Measurements from ENCODE around the gene MCHR2.

The MCHR2 gene

GRCh38 chr6:99997141-99997540 lies 3.1 kb upstream of the MCHR2 start:
- H3K9ac ChIP-seq (ENCODE audit: low read length), result no peak overlapping the region
- H3K36me3 ChIP-seq (replicated peaks; ENCODE audit: insufficient read depth, low read length), result no peaks in the 10 kb centered on the region
- no peaks in the 10 kb centered on the region for H3F3A ChIP-seq (ENCODE audit: insufficient read depth, low read length)
- TF ChIP-seq EZH2phosphoT487 (IDR thresholded peaks at IDR 0.05; ENCODE audit: low read length) (no peak), CTCF (IDR thresholded peaks at IDR 0.05; ENCODE audit: low read length) (no peak), EZH2 (optimal IDR thresholded peaks at IDR 0.05; ENCODE audit: low read depth, low read length) (no peak)
- H4K20me1 ChIP-seq (ENCODE audit: insufficient read depth, low read length), result no peaks in the 10 kb centered on the region
- no peak overlapping the region for H2AFZ ChIP-seq (ENCODE audit: low read length)
- no peak for DNase-seq
- H3K4me1 ChIP-seq (ENCODE audit: low read length), result no peaks in the 10 kb centered on the region
- H3K79me2 ChIP-seq (ENCODE audit: low read length), result no peaks in the 10 kb centered on the region
- H3K4me3 ChIP-seq (ENCODE audit: low read length), result no peak overlapping the region
- no peak overlapping the region for H3K4me2 ChIP-seq (ENCODE audit: low read depth, low read length)
- no peaks in the 10 kb centered on the region for H3K9me3 ChIP-seq (replicated peaks; ENCODE audit: insufficient read depth, low read length)
- H3K9me2 ChIP-seq (replicated peaks; ENCODE audit: insufficient read depth, low read length), result no peaks in the 10 kb centered on the region
- H3K27me3 ChIP-seq (replicated peaks; ENCODE audit: insufficient read depth, low read length), result no peaks in the 10 kb centered on the region
- no peak overlapping the region for H3K27ac ChIP-seq (ENCODE audit: low read length)

- no peaks in the 10 kb centered on the region for H3K36me3 ChIP-seq (replicated peaks; ENCODE audit: insufficient read depth, low read length)
- H3K9me3 ChIP-seq (replicated peaks; ENCODE audit: insufficient read depth, low read length), result no peaks in the 10 kb centered on the region
- TF ChIP-seq CTCF (IDR thresholded peaks at IDR 0.05; ENCODE audit: low read length) (no peak), EZH2phosphoT487 (IDR thresholded peaks at IDR 0.05; ENCODE audit: low read length) (no peak), EZH2 (optimal IDR thresholded peaks at IDR 0.05; ENCODE audit: low read depth, low read length) (no peak)
- H3K79me2 ChIP-seq (ENCODE audit: low read length), result no peaks in the 10 kb centered on the region
- H3K4me2 ChIP-seq (ENCODE audit: low read depth, low read length), result no peak overlapping the region
- no peaks in the 10 kb centered on the region for H3K9me2 ChIP-seq (replicated peaks; ENCODE audit: insufficient read depth, low read length)
- H3K27ac ChIP-seq (ENCODE audit: low read length), result no peak overlapping the region
- H3F3A ChIP-seq (ENCODE audit: insufficient read depth, low read length), result no peaks in the 10 kb centered on the region
- H4K20me1 ChIP-seq (ENCODE audit: insufficient read depth, low read length), result no peaks in the 10 kb centered on the region
- H3K4me1 ChIP-seq (ENCODE audit: low read length), result no peaks in the 10 kb centered on the region
- H2AFZ ChIP-seq (ENCODE audit: low read length), result no peak overlapping the region
- H3K9ac ChIP-seq (ENCODE audit: low read length), result no peak overlapping the region
- H3K27me3 ChIP-seq (replicated peaks; ENCODE audit: insufficient read depth, low read length), result no peaks in the 10 kb centered on the region
- DNase-seq, result no peak
- no peak overlapping the region for H3K4me3 ChIP-seq (ENCODE audit: low read length)
These were observed 1.9 kb upstream of the MCHR2 start for GRCh38 chr6:99995916-99996315.

- H3K9ac ChIP-seq (ENCODE audit: low read length), result no peak overlapping the region
- H3K36me3 ChIP-seq (replicated peaks; ENCODE audit: insufficient read depth, low read length), result no peaks in the 10 kb centered on the region
- no peaks in the 10 kb centered on the region for H3K4me1 ChIP-seq (ENCODE audit: low read length)
- H3K4me2 ChIP-seq (ENCODE audit: low read depth, low read length), result no peak overlapping the region
- no peaks in the 10 kb centered on the region for H3K9me3 ChIP-seq (replicated peaks; ENCODE audit: insufficient read depth, low read length)
- no peak overlapping the region for H3K4me3 ChIP-seq (ENCODE audit: low read length)
- no peak overlapping the region for H2AFZ ChIP-seq (ENCODE audit: low read length)
- H3K27ac ChIP-seq (ENCODE audit: low read length), result no peak overlapping the region
- TF ChIP-seq CTCF (IDR thresholded peaks at IDR 0.05; ENCODE audit: low read length) (no peak), EZH2phosphoT487 (IDR thresholded peaks at IDR 0.05; ENCODE audit: low read length) (no peak), EZH2 (optimal IDR thresholded peaks at IDR 0.05; ENCODE audit: low read depth, low read length) (no peak)
- DNase-seq, result no peak
- H3F3A ChIP-seq (ENCODE audit: insufficient read depth, low read length), result no peaks in the 10 kb centered on the region
- no peaks in the 10 kb centered on the region for H3K9me2 ChIP-seq (replicated peaks; ENCODE audit: insufficient read depth, low read length)
- no peaks in the 10 kb centered on the region for H3K27me3 ChIP-seq (replicated peaks; ENCODE audit: insufficient read depth, low read length)
- no peaks in the 10 kb centered on the region for H3K79me2 ChIP-seq (ENCODE audit: low read length)
- H4K20me1 ChIP-seq (ENCODE audit: insufficient read depth, low read length), result no peaks in the 10 kb centered on the region
These were observed 884 bp downstream of the MCHR2 start for GRCh38 chr6:99993146-99993532.
